Stimulated activated CD4-positive, alpha-beta T cell treated with anti-CD3 and anti-CD28 coated beads, Interleukin-15, amount 100 ng/mL, for 48 hours (primary cell): ENCODE results near the gene SLC1A4.

Experiments
- DNase-seq, 2 donors: peaks; one replicate each; pipeline ENCODE4 v3.0.0-alpha.2; 2020; ENCODE audit warnings: low read depth in 2 of 2

SLC1A4 gene

GRCh38 chr2:65053199-65053598 lies 64.0 kb downstream of the SLC1A4 start:
- DNase-seq = no peak

GRCh38 chr2:65054749-65055421 lies 65.7 kb downstream of the SLC1A4 start:
- no peak for DNase-seq

- DNase-seq = peak in 1 of 2 donors; percentile 33
These were observed 66.4 kb downstream of the SLC1A4 start for GRCh38 chr2:65055422-65056214.

- DNase-seq = peak; percentile 93 to 97
These were observed 67.2 kb downstream of the SLC1A4 start, which contains the start of gene CEP68 for GRCh38 chr2:65056215-65057053. Gene CEP68, plus strand, starts transcription at chr2:65056416. Its CDS starts 13,029 bp downstream, at chr2:65069445.

GRCh38 chr2:65057054-65057375 lies 67.8 kb downstream of the SLC1A4 start:
- DNase-seq = no peak

- DNase-seq = peak in 1 of 2 donors; percentile 25
These were observed 68.3 kb downstream of the SLC1A4 start for GRCh38 chr2:65057391-65058052.

GRCh38 chr2:65059071-65059470 lies 69.9 kb downstream of the SLC1A4 start:
- no peak for DNase-seq

GRCh38 chr2:65061146-65061909 lies 72.1 kb downstream of the SLC1A4 start:
- no peak for DNase-seq

GRCh38 chr2:65061910-65062339 lies 72.7 kb downstream of the SLC1A4 start:
- no peak for DNase-seq

- no peak for DNase-seq
These were observed 73.9 kb downstream of the SLC1A4 start for GRCh38 chr2:65062843-65063825.

- no peak for DNase-seq
These were observed 75.7 kb downstream of the SLC1A4 start for GRCh38 chr2:65064728-65065552.

- no peak for DNase-seq
These were observed 78.8 kb downstream of the SLC1A4 start for GRCh38 chr2:65067806-65068553.

- DNase-seq = no peak
These were observed 80.2 kb downstream of the SLC1A4 start for GRCh38 chr2:65069439-65069824.

GRCh38 chr2:65070172-65070830 lies 81.1 kb downstream of the SLC1A4 start:
- DNase-seq = peak in 1 of 2 donors; percentile 19

GRCh38 chr2:65070856-65071255 lies 81.7 kb downstream of the SLC1A4 start:
- DNase-seq = no peak

GRCh38 chr2:65071499-65072180 lies 82.4 kb downstream of the SLC1A4 start:
- DNase-seq = no peak
